Measurements from ENCODE around the gene DOK7.
"Not testable (repeated sequence)": the region's sequence is repeated elsewhere in the genome, so short reads cannot be mapped to it uniquely, and the experiment has no call there.

The DOK7 gene

GRCh38 chr4:3524349-3524748 lies 61.2 kb downstream of the DOK7 start:
- no peak for DNase-seq

- no peak for DNase-seq
These were observed 61.8 kb downstream of the DOK7 start for GRCh38 chr4:3524920-3525319.

DNA sequence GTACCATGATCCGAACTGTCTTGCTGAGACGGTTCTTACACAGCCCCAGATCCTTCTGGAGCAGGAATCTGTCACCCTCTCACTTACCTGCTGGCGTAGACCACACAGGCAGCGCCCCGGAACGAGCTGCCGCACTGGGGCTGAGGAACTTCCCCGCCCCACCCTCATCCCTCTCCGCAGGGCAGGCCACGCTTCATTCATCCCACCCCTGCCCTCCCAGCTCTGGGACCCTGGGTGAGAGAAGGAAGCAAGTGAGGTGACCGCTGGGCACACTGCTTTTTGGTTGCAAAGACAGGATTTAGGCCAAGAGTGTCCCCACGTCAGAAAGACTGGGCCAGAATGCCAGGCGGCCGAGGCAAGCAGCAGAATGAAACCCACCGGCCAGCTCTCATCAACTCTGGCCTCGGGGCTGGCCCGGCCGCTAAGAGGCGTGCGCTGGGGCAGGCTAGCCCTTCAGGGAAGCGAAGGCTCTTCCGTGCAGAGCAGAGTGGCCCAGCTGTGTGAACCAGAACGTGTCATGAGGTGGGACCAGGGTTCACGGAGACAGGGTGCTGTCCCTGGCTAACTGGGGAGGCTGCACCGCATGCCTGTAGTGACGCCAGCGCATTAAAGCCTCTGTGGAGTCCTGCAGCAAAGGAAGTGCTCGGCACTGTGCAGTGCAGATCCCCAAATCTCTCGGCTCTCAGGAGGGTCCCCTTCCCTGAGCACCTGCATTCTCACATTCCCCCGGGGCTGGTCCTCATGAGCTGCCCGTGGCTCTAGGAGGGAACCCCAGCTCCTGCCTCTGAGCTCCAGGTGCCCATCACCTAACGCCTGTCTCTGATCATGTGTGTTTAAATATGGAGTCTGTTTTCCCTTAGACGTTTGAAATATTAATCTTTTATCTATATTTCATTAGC lies 62.7 kb downstream of the DOK7 start:
- DNase-seq = no peak

- DNase-seq = no peak
These were observed 63.4 kb downstream of the DOK7 start for GRCh38 chr4:3526456-3526855.

GRCh38 chr4:3527101-3527913 lies 64.2 kb downstream of the DOK7 start:
- no peak for DNase-seq

DNA sequence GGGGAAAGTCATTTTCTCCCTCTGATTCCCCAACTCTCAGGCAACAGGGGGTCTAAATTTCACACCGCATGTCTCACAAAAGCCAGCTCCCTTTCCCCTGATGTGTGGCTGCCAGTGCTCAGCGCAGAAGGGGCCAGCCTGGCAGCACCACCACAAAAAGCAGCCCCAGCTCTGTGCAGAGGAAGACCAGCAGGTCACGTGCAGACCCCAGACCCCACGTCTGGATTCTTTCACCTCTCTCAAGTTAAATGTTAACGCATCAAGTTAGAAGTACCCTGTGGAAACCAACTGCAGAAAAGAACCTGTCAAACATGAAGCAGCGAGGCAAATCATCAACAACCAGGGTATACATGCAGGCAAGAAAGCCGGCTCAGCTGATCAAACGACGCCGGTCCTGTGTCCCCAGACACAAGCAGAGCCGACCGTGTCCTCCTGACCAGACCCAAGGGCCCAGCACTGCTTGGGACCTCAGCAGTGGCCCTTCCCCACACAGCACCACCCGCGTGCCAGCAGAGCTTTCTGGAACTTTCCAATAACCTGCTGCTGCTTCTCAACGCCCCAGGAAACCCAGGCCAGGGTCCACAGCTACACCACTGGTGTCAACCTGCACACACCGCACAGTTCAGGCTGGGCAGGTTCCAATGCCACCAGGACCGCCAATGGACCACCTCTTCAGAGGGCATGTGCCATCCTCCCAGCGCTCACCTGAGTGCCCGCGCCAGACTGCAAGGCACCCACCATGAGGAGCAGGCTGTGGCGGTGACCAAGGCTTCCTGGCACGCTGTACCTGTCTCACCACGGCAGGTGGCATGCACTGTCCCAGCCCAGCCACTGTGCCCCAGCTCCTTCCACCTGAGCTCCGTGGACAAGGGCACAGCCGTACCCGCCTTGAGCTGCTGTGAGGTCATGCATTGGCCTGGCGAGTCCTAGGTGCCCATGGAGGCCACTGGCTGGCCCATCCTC lies 65.1 kb downstream of the DOK7 start:
- no peak for DNase-seq

DNA sequence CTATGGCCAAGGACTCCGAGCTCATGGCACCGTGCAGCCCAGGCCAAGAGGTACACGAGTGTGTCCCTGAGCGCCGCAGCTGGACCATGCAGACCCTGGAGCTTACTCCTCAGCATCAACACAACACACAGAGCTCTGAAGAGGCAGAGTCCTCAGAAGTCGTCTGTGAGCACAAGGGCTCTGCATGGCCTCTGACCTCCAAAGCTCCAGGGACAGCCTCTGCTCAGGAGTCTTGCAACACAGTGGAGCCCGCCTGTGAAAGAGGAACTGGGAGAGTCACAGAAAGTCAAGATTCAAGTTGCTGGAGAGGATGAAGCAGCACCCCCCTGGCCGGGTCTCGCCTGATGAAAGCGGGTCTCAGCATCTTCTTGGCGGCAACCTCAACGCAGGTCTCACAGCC lies 66.3 kb downstream of the DOK7 start:
- DNase-seq = no peak

DNA sequence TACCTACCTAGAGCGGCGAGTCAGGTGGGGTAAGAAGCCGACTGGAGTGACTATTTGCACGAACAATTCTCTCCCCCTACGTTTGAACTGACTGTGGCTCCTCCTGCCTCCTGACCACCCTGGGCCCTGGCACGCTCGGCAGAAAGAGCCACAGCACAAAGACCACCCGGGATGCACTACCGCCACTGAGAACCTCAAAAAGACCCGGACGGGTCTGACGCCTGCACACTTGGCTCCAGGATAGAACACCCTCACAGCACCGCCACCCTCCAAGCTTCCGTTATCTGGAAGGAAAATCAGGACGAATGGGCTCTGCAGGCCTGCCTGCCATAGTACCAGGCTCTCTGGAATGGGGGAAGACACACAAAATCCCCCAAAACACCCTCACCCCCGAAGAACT lies 66.9 kb downstream of the DOK7 start:
- no peak for DNase-seq

DNA sequence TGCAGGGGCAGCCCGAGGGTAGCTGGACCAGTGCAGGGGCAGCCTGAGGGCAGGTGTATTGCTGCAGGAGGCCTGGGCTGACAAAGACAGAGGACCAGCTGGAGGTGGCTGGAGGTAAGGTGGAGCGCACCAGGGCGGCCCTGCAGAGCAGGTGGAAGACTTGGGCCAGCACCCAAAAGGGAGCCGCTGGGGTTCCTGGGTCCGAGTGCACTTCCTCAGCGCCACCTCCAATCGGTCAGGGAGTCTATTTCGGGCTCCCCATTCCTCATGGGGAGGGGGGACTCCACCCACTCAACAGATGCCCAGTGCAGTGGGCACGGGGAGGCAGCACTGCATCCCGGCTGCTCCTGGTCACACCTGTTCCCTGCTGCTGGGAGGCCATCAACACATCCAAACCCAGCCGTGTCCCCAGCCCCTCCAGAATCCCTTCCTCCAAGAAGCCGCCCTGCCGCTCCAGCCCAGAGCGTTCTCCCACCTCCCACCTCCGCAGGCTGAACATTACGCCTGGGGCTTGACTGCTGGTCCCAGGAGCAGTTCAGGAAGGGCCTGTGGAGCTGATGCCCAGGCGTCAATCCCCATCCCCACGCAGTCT lies 67.7 kb downstream of the DOK7 start:
- DNase-seq = no peak

DNA sequence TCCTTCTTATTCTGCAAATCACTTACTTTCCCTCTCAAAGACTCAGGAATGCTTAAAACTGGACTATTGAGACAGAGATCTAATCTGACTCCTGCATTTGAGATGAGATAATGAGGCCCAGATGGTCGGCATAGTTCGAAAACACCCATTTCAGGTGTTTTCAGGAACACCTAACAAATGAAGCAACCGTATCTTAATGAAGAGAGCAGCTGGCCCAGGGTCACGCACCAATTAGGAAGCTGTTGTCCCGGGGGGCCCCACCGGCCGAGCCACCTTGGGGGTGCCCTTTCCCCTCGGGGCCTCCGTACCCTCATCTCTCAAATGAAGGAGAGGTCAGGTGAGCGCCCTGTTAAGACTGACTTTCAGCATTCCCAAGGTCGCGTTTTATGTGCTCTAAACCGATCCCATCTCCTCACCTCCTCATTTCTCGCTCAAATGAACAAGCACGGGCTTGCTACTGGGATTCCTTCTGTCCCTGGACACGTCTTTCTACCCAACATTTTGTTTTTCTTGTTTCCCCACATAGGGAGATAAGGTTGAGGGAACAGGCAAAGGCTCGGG lies 68.3 kb downstream of the DOK7 start:
- DNase-seq = no peak

- peak; percentile 79 for DNase-seq
These were observed 69.0 kb downstream of the DOK7 start, which contains the start of gene LRPAP1 for GRCh38 chr4:3531879-3532750. Gene LRPAP1 (minus strand): TSS chr4:3532422. CDS start chr4:3532412, 10 bp downstream.

- DNase-seq = no peak
These were observed 69.8 kb downstream of the DOK7 start for GRCh38 chr4:3532751-3533422.

DNA sequence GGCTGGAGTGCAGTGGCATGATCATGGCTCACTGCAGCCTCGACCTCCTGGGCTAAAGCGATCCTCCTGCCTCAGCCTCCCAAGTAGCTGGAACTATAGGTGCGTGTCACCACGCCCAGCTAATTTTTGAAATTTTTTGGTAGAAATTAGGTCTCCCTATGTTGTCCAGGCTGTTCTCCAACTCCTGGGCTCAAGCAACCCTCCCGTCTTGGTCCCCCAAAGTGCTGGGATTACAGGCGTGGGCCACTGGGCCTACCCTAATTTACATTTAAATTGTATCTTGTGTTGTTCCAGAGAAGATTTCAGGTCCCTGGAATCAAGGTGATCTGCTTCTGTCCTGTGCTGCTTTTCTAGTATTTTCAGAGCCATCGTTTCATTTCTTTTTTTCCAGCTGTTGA lies 70.3 kb downstream of the DOK7 start:
- DNase-seq = no peak

GRCh38 chr4:3535812-3536211 lies 72.7 kb downstream of the DOK7 start:
- not testable (repeated sequence) for DNase-seq

DNA sequence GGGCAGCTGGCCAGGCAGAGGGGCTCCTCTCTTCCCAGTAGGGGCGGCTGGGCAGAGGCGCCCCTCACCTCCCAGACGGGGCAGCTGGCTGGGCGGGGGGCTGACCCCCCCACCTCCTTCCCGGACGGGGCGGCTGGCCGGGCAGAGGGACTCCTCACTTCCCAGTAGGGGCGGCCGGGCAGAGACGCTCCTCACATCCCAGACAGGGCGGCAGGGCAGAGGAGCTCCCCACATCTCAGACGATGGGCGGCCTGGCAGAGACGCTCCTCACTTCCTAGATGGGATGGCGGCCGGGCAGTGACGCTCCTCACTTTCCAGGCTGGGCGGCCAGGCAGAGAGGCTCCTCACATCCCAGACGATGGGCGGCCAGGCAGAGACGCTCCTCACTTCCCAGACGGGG lies 75.8 kb downstream of the DOK7 start:
- DNase-seq = not testable (repeated sequence)

- not testable (repeated sequence) for DNase-seq
These were observed 80.3 kb downstream of the DOK7 start for GRCh38 chr4:3543415-3543814.

All from activated effector memory CD4-positive, alpha-beta T cell treated with Interleukin-2 at 50 U/mL for 16 hours (primary cell).